Activated CD8-positive, alpha-beta memory T cell treated with anti-CD3 and anti-CD28 coated beads for 1 hour (primary cell): ENCODE results near the gene ADRM1.

Experiments
- DNase-seq, 2 donors: peaks; one replicate each; pipeline ENCODE4 v3.0.0-alpha.2; 2020; ENCODE audit warnings: low read depth in 1 of 2; ENCODE audit errors: extremely low read depth in 1 of 2

Gene ADRM1

DNA sequence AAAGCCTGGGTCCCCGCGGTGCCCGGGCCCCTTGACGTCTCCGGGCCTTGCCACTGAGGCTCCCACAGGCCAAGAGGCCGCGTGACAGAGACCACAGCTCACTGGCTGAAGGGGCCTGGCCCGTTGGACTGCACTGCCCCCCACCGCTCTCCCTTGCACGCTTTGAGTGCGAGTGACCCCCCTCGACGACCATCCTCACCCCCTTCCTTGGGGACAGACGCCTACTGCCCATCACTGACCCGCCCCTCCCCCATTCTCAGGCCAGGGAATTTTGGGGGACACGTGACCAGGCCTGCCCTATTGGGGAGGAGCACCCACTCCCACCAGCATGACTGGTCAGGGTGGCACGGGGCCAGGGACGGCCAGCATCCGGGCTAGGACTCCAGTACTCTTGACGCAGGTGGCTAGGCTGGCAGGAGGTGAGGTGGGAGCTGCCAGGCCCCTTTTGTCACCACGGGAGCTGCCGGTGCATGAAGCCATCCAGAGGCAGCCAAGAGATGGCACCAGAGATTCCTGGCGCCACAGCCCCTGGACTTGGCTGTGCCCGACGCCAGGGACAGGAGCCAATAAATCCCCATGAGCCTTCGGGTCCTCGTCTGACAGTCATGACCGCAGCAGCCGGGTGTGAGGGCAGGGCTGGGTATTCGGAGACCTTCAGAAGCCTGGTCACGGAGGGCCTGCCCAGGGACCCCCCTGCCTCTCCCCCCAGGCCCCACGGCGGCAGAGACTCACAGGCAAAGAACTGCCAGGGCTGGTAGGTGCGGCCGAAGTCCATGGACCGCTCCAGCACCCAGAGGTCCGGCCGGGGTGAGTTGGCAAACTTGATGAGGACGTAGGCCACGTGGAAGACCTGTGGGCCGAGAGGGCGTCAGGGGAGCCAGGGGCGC lies 49.8 kb downstream of the ADRM1 start:
- no peak for DNase-seq

DNA sequence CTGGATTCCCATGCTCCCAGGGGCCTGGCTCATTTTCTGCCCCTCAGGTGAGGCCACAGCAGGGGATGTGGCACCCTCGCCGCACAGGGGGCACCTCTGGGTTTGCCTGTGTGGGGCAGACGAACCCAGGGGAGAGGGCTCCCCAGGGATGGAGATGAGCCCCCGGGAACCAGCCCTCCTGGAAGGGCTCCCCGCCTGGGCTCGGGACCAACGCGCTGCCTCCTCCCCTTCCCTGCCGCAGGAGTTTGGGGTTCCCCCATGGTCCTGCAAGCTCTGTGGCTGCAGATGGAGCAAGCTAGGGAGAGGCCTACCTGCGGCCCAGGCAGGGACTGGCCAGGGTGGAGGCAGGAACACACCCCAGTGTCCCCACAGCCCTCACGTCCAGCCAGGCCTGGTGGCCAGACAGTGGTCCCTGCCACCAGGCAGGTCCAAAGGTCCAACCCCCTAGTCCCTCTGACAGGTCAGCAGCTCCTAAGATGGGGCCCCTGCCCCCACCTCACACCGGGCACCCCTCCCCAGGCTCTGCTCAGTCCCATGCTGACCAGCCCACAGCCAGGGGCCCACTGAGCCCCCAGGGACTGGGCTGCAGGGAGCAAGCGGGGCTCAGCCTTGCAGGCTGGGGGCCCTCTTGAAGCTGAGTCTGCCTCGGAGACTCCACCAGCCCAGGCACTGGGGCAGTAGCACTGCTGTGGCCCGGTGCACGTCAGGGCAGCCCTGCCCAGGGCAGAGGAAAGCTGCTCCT lies 50.7 kb downstream of the ADRM1 start:
- no peak for DNase-seq

GRCh38 chr20:62354031-62354808 lies 51.4 kb downstream of the ADRM1 start:
- DNase-seq, result no peak

DNA sequence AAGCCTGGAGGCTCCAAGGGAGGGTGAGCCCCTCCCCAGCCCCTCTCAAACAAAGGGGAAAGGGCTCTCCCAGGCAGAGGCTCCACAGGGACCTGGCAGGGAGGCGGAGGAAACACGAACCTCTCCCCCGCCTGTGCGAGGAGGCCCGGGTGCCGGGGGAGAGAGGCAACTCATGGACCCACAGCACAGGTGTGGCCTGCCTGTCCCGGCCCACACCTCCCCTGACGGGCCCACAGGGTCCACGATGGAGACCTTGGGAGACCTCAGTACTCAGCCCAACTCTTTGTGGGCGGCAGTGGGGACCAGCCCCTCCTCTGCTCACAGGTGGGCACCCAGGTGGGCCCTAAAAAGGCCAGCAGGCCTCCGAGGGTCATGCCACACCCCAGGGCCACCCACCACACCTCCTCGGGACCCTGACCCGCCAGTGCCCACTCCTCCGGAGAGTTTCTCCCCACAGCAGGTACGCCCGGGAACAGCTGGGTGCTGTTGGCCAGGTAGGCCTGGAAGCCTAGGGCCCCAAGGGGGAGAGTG lies 52.1 kb downstream of the ADRM1 start:
- DNase-seq, result no peak

DNA sequence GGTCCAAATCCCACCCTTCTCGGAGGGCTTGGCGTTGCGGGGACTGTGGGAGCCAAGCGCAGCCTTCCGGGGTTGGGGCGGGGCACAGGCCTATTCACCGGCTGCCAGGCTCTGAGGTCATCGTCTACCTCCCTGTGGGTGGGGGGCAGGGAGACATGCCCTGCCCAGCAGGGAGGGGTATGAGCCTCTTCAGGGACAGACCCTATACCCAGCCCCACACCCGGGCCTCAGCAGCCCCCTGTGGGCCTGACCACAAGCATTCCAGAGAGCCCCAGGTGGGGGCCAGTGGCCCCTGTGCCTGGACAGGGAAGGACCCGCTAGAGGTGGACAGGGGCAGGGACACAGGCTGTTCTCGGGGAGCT lies 52.7 kb downstream of the ADRM1 start:
- DNase-seq, result no peak

DNA sequence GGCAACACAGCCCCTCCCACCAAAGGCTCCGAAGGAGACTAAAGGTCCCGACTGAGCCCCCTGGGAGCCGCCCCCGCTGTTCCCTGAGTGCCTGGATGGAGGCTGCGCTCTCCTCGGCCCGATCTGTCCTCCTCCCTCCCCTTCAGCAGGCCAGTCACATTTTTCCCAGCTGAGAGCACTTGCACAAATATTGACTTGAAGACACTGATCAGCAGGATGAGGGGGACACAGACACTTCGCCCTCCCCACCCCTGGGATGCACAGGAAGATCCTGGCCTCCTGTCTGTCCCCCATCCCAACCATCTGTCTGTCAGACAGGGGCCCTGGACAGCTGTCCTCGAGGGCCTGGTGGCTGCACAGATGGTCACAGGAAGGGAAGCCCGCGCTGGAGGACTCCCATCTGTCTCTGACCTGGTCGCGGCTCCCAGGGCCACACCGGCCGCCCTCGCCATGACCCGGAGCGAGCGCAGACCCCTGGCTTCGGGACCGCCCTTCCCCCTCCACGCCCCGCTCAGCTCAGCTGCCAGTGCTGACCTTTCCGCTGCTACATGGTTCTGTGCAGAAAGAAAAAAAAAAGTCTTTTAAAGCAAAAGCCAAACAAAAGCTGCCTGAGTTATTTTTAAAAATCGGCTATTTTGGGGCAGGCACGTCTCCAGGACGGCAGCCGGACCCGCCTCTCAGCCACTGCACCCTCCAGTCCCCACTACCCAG lies 53.2 kb downstream of the ADRM1 start:
- no peak for DNase-seq

GRCh38 chr20:62356589-62357186 lies 53.9 kb downstream of the ADRM1 start:
- DNase-seq, result no peak

DNA sequence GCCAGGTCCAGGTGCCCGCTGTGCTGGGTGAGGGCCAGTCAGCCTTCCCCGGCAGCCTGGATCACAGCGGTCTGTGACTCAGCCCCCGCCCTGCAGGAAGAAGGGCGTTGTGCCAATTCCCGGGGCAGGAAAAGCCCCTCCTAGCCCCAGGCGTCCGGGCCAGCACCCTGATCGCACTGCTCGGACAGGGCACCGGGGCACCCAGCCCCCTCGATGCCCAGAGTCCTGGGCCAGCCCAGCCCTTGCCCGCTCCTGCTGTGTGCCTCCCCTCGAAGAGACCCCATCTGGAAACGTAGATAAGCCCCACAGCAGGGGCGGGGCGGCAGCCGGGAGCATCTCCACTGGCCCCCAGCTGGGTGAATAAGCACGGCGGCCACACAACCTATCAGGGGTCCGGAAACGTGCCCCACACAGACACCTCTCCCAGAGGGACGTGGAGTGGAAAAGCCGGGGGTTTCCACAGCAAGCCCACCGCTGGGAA lies 54.4 kb downstream of the ADRM1 start:
- DNase-seq, result no peak

DNA sequence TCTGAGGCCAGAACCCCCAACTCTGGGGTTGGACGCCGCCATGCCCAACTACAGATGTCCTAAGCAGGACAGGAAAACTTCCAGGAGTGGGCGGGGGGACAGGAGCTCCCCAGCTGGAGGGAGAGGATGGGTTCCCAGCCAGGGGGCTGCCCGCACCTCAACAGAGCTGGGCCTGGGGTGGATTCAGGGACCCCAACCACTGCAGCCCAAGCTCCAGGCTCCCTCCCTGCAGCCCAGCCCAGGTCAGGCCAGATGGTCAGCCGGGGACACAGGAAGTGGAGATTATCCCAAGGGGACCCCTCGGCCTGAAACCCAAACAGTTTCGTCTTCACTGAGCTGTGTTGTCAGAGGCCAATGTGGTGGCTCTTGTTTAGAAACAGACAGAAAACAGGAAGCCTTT lies 54.9 kb downstream of the ADRM1 start:
- DNase-seq, result no peak
